HT-29 (cell line): ENCODE data around the gene THAP10. TPM values are rescaled to one million over a fixed set of nuclear protein-coding genes. Genes with fewer than 3 reads are reported as not detected.
"Not testable (repeated sequence)": the region's sequence is repeated elsewhere in the genome, so short reads cannot be mapped to it uniquely, and the experiment has no call there.

ENCODE experiments used
- DNase-seq: peaks from one replicate; pipeline ENCODE4 v3.0.0-alpha.2; 2015; ENCODE audit warnings: low spot score
- total RNA-seq: library from RNA; depleted of rRNA; stranded (reverse); fragments of >200 nt; shearing (Covaris generic); gene quantifications from 2 replicates; pipeline ENCODE4 v1.2.3, GENCODE V29; 2014; rRNA removed

The THAP10 gene
- total RNA-seq = 2.7 and 3.9 TPM in 2 replicates

- peak; percentile 98 for DNase-seq
These were observed at the start of gene THAP10, which contains the start of gene LRRC49 for GRCh38 chr15:70892002-70892911. THAP10 (minus strand) TSS chr15:70892433; CDS start chr15:70892272, 161 bp downstream. LRRC49 (plus strand) TSS chr15:70892826; CDS start chr15:70892895, 69 bp downstream.

GRCh38 chr15:70936326-70936725 lies 44.1 kb upstream of the THAP10 start:
- DNase-seq = no peak

GRCh38 chr15:70935631-70936030 lies 43.4 kb upstream of the THAP10 start:
- DNase-seq = no peak

- no peak for DNase-seq
These were observed 41.2 kb upstream of the THAP10 start for GRCh38 chr15:70933411-70933810.

GRCh38 chr15:70932397-70932796 lies 40.2 kb upstream of the THAP10 start:
- no peak for DNase-seq

GRCh38 chr15:70931821-70932220 lies 39.6 kb upstream of the THAP10 start:
- DNase-seq = no peak

- not testable (repeated sequence) for DNase-seq
These were observed 34.7 kb upstream of the THAP10 start for GRCh38 chr15:70926914-70927313.

GRCh38 chr15:70923311-70924080 lies 31.3 kb upstream of the THAP10 start:
- DNase-seq = peak; percentile 55

GRCh38 chr15:70922119-70922518 lies 29.9 kb upstream of the THAP10 start:
- no peak for DNase-seq

- DNase-seq = no peak
These were observed 28.9 kb upstream of the THAP10 start for GRCh38 chr15:70920981-70921696.

- DNase-seq = no peak
These were observed 25.7 kb upstream of the THAP10 start for GRCh38 chr15:70917955-70918354.

- no peak for DNase-seq
These were observed 24.3 kb upstream of the THAP10 start for GRCh38 chr15:70916531-70916930.

- peak; percentile 26 for DNase-seq
These were observed 20.0 kb upstream of the THAP10 start for GRCh38 chr15:70912187-70912586.

GRCh38 chr15:70910958-70911357 lies 18.7 kb upstream of the THAP10 start:
- no peak for DNase-seq

GRCh38 chr15:70907784-70908471 lies 15.7 kb upstream of the THAP10 start:
- no peak for DNase-seq

GRCh38 chr15:70906842-70907241 lies 14.6 kb upstream of the THAP10 start:
- DNase-seq = no peak

- peak; percentile 85 for DNase-seq
These were observed 9.9 kb upstream of the THAP10 start for GRCh38 chr15:70902107-70902506.

GRCh38 chr15:70892912-70893560 lies 803 bp upstream of the THAP10 start:
- DNase-seq = peak; percentile 84

- DNase-seq = no peak
These were observed 9.9 kb downstream of the THAP10 start for GRCh38 chr15:70882361-70882760.

GRCh38 chr15:70880781-70881180 lies 11.5 kb downstream of the THAP10 start:
- no peak for DNase-seq

GRCh38 chr15:70879401-70879800 lies 12.8 kb downstream of the THAP10 start:
- no peak for DNase-seq
